H9 (cell line): ENCODE results near the gene ERCC5. TPM values are rescaled to one million over a fixed set of nuclear protein-coding genes. Genes with fewer than 3 reads are reported as not detected.

Experiments
- DNase-seq: peaks from one replicate; pipeline ENCODE4 v3.0.0-alpha.2; 2017
- H2AFZ ChIP-seq: one replicate; pipeline ENCODE4 v1.6.1; 2013; ENCODE audit warnings: mild to moderate bottlenecking, low read length, control low read depth, moderate library complexity
- H2AK5ac ChIP-seq: 2 replicates; pipeline ENCODE4 v1.6.1; 2013; ENCODE audit warnings: low read length, control low read depth, mixed read lengths; ENCODE audit not compliant: insufficient read length
- H2BK120ac ChIP-seq: one replicate; pipeline ENCODE4 v1.6.1; 2013; ENCODE audit warnings: low read depth, mild to moderate bottlenecking, low read length, control low read depth, inconsistent platforms; ENCODE audit not compliant: poor library complexity, severe bottlenecking
- H2BK12ac ChIP-seq: 2 replicates; pipeline ENCODE4 v1.6.1; 2013; ENCODE audit warnings: low read length, control low read depth, mixed read lengths, low read depth; ENCODE audit not compliant: insufficient read length
- H2BK15ac ChIP-seq: 2 replicates; pipeline ENCODE4 v1.6.1; 2013; ENCODE audit warnings: low read depth, low read length, control low read depth
- H2BK20ac ChIP-seq: one replicate; pipeline ENCODE4 v1.6.1; 2013; ENCODE audit warnings: low read depth, mild to moderate bottlenecking, low read length, control low read depth, inconsistent platforms; ENCODE audit not compliant: poor library complexity, severe bottlenecking
- H2BK5ac ChIP-seq: 2 replicates; pipeline ENCODE4 v1.6.1; 2013; ENCODE audit warnings: low read length, control low read depth, mixed read lengths; ENCODE audit not compliant: insufficient read length
- H3K14ac ChIP-seq: 2 replicates; pipeline ENCODE4 v1.6.1; 2013; ENCODE audit warnings: low read length, control low read depth; ENCODE audit not compliant: insufficient read depth
- H3K18ac ChIP-seq: 2 replicates; pipeline ENCODE4 v1.6.1; 2013; ENCODE audit warnings: low read depth, mild to moderate bottlenecking, mixed read lengths, low read length, control low read depth; ENCODE audit not compliant: insufficient read length
- H3K23ac ChIP-seq: 2 replicates; pipeline ENCODE4 v1.6.1; 2013; ENCODE audit warnings: low read length, control low read depth, mixed read lengths, low read depth; ENCODE audit not compliant: insufficient read length
- H3K23me2 ChIP-seq: 2 replicates; pipeline ENCODE4 v1.6.1; 2013; ENCODE audit warnings: low read depth, mild to moderate bottlenecking, mixed read lengths, low read length, control low read depth; ENCODE audit not compliant: insufficient read length, poor library complexity, severe bottlenecking
- H3K27ac ChIP-seq: 2 replicates; pipeline ENCODE4 v1.5.1; 2013; ENCODE audit warnings: low read length, control low read depth, mixed read lengths, low read depth; ENCODE audit not compliant: insufficient read length
- H3K27me3 ChIP-seq: 2 replicates; pipeline ENCODE4 v1.6.1; 2013; ENCODE audit warnings: low read length, control low read depth, inconsistent platforms; ENCODE audit not compliant: insufficient read depth
- H3K4ac ChIP-seq: 2 replicates; pipeline ENCODE4 v1.6.1; 2013; ENCODE audit warnings: low read depth, mild to moderate bottlenecking, control low read depth, inconsistent platforms, low read length, moderate library complexity
- H3K4me1 ChIP-seq: 2 replicates; pipeline ENCODE4 v1.6.1; 2013; ENCODE audit warnings: low read length, control low read depth, inconsistent platforms; ENCODE audit not compliant: insufficient read depth
- H3K4me2 ChIP-seq: 2 replicates; pipeline ENCODE4 v1.6.1; 2013; ENCODE audit warnings: low read length, control low read depth, mixed read lengths; ENCODE audit not compliant: insufficient read length, insufficient read depth
- H3K56ac ChIP-seq: 2 replicates; pipeline ENCODE4 v1.6.1; 2013; ENCODE audit warnings: low read depth, mild to moderate bottlenecking, mixed read lengths, low read length, control low read depth; ENCODE audit not compliant: insufficient read length
- H3K79me1 ChIP-seq: 2 replicates; pipeline ENCODE4 v1.6.1; 2013; ENCODE audit warnings: low read depth, mild to moderate bottlenecking, moderate library complexity, low read length, control low read depth, inconsistent platforms; ENCODE audit not compliant: insufficient read depth, poor library complexity, severe bottlenecking
- H3K79me2 ChIP-seq: 2 replicates; pipeline ENCODE4 v1.6.1; 2013; ENCODE audit warnings: low read length, control low read depth, inconsistent platforms; ENCODE audit not compliant: insufficient read depth
- H3K9ac ChIP-seq: 2 replicates; pipeline ENCODE4 v1.6.1; 2013; ENCODE audit warnings: low read length, control low read depth, mixed read lengths; ENCODE audit not compliant: insufficient read length; ENCODE audit errors: extremely low read depth
- H3K9me3 ChIP-seq: one replicate; pipeline ENCODE4 v1.6.1; 2013; ENCODE audit warnings: low read depth, low read length, inconsistent platforms; ENCODE audit not compliant: control insufficient read depth
- H3T11ph ChIP-seq: one replicate; pipeline ENCODE4 v1.6.1; 2013; ENCODE audit warnings: mild to moderate bottlenecking, low read length, control low read depth, inconsistent platforms
- H4K20me1 ChIP-seq: one replicate; pipeline ENCODE4 v1.6.1; 2013; ENCODE audit not compliant: control insufficient read depth, insufficient read length, insufficient read depth
- H4K5ac ChIP-seq: 2 replicates; pipeline ENCODE4 v1.6.1; 2013; ENCODE audit warnings: low read depth, mild to moderate bottlenecking, mixed read lengths, low read length, control low read depth; ENCODE audit not compliant: insufficient read length
- H4K8ac ChIP-seq: replicated peaks from 2 replicates; pipeline ENCODE4 v1.6.1; 2013; ENCODE audit warnings: low read length, control low read depth, mixed read lengths, low read depth; ENCODE audit not compliant: insufficient read length
- H4K91ac ChIP-seq: 2 replicates; pipeline ENCODE4 v1.6.1; 2013; ENCODE audit warnings: low read depth, mild to moderate bottlenecking, moderate library complexity, mixed read lengths, low read length, control low read depth; ENCODE audit not compliant: insufficient read length
- H3K27ac Mint-ChIP-seq, 3 experiments: 2 replicates in 2 of 3; 3 replicates in 1 of 3; pipeline ENCODE4 v1.8.0; 2020 to 2021; ENCODE audit warnings: mixed read lengths in 3 of 3, mild to moderate bottlenecking in 1 of 3, moderate library complexity in 1 of 3
- H3K27me3 Mint-ChIP-seq: 2 replicates; pipeline ENCODE4 v1.8.0; 2021; ENCODE audit warnings: low read depth, mild to moderate bottlenecking, moderate library complexity, mixed read lengths
- H3K36me3 Mint-ChIP-seq, 3 experiments: 2 replicates in 2 of 3; 3 replicates in 1 of 3; pipeline ENCODE4 v1.8.0; 2020 to 2021; ENCODE audit warnings: low read depth in 3 of 3, mixed read lengths in 3 of 3; ENCODE audit not compliant: insufficient read depth in 1 of 3
- H3K4me1 Mint-ChIP-seq, 2 experiments: 2 replicates each; pipeline ENCODE4 v1.8.0; 2020; ENCODE audit warnings: mixed read lengths in 2 of 2
- H3K4me3 Mint-ChIP-seq, 2 experiments: 2 replicates in 1 of 2; 3 replicates in 1 of 2; pipeline ENCODE4 v1.8.0; 2020 to 2021; ENCODE audit warnings: mild to moderate bottlenecking in 2 of 2, mixed read lengths in 2 of 2, moderate library complexity in 1 of 2
- H3K9me3 Mint-ChIP-seq, 2 experiments: 2 replicates in 1 of 2; 3 replicates in 1 of 2; pipeline ENCODE4 v1.8.0; 2020; ENCODE audit warnings: mild to moderate bottlenecking in 2 of 2, mixed read lengths in 2 of 2, moderate library complexity in 1 of 2
- CTCF ChIP-seq: fragments of 200-600 bp; sonication (generic); conservative IDR thresholded peaks from 3 replicates; pipeline ENCODE4 v1.8.0; 2021; ENCODE audit warnings: antibody characterized with exemption, mild to moderate bottlenecking
- WGBS: extraction: QIAGEN DNeasy Blood & Tissue Kit; methylation state at CpG from one replicate; pipeline ENCODE4 v1.1.7; 2013; ENCODE audit warnings: missing lambda C conversion rate, low lambda C conversion rate, mixed read lengths; ENCODE audit not compliant: insufficient read length; ENCODE audit errors: extremely low coverage; 5-methylcytosine and 5-hydroxymethylcytosine counted together
- total RNA-seq: library from RNA; stranded (reverse); gene quantifications from 2 replicates; pipeline ENCODE4 v1.2.1, GENCODE V29; 2021

Gene ERCC5
- total RNA-seq, 1 experiment from 2014 or later: 26.8 TPM

- Histone ChIP-seq H3K27ac (no peak overlapping the region), H2AK5ac (no peak overlapping the region), H2BK5ac (no peak overlapping the region), H3K9me3 (no peaks in the 10 kb centered on the region), H3K18ac (no peak overlapping the region), H3K4me1 (no peaks in the 10 kb centered on the region), H3K27me3 (no peaks in the 10 kb centered on the region), H2BK15ac (no peak overlapping the region; the same call in 1 of the 2 replicates), H3K23me2 (peaks cover 15% of the 10 kb centered on the region), H2BK120ac (no peak overlapping the region), H2BK20ac (no peak overlapping the region), H2AFZ (no peak overlapping the region), H3K9ac (no peak overlapping the region), H3K4me2 (peak overlapping the region; percentile 71), H3T11ph (no peak overlapping the region), H2BK12ac (no peak overlapping the region), H3K14ac (no peak overlapping the region; the same call in 1 of the 2 replicates), H3K23ac (no peak overlapping the region), H4K5ac (no peak overlapping the region), H4K20me1 (no peaks in the 10 kb centered on the region), H3K79me1 (no peaks in the 10 kb centered on the region), H3K4ac (no peak overlapping the region), H4K91ac (no peak overlapping the region), H3K56ac (no peak overlapping the region), H4K8ac (no peak overlapping the region), H3K79me2 (no peaks in the 10 kb centered on the region; the same call in 1 of the 2 replicates)
- peaks cover 5 to 8% of the 10 kb centered on the region in 2 experiments; a peak in 3 of 4 replicates for H3K4me1 Mint-ChIP-seq
- DNase-seq: peak; percentile 80
- H3K36me3 Mint-ChIP-seq: peaks cover 0 to 3% (median 2%) of the 10 kb centered on the region in 3 experiments; a peak in 2 of 7 replicates
- no peaks in the 10 kb centered on the region for H3K9me3 Mint-ChIP-seq
- no peak overlapping the region for H3K27ac Mint-ChIP-seq
- H3K27me3 Mint-ChIP-seq: peaks cover 2% of the 10 kb centered on the region; the same call in 1 of the 2 replicates
- H3K4me3 Mint-ChIP-seq: peak overlapping the region; percentile 93 to 96
- peak; percentile 89 for TF ChIP-seq CTCF
- WGBS: no CpG with 5 or more reads among the region's 81 CpGs
Measured at GRCh38 chr13:102800145-102801041, 45.4 kb upstream of the ERCC5 start.
